ENCODE results near the gene P4HA2.

The P4HA2 gene

GRCh38 chr5:132228241-132229035, 785 bp upstream of the P4HA2 start:
- no peaks in the 10 kb centered on the region for H3K27me3 ChIP-seq (ENCODE audit: insufficient read depth, low read length, poor library complexity)
- DNase-seq, result no peak

GRCh38 chr5:132227235-132227484, 493 bp downstream of the P4HA2 start:
- peak overlapping the region; percentile 56 for H3K4me3 ChIP-seq (ENCODE audit: low read length)
- H3K4ac ChIP-seq (ENCODE audit: low read depth, low read length), result no peak overlapping the region
- no peak overlapping the region for H4K8ac ChIP-seq (ENCODE audit: low read depth, low read length)
- no peak overlapping the region for H3K27ac ChIP-seq (ENCODE audit: low read depth, low read length)
- H3K23ac ChIP-seq (ENCODE audit: low read length), result no peak overlapping the region
- H2BK120ac ChIP-seq (ENCODE audit: low read depth, low read length), result no peak overlapping the region
- H4K5ac ChIP-seq (ENCODE audit: low read length), result no peak overlapping the region
- DNase-seq, result no peak
- peaks cover 2% of the 10 kb centered on the region for H3K4me1 ChIP-seq (ENCODE audit: control insufficient read depth, low read depth, low read length)
- no peak overlapping the region for H2AK5ac ChIP-seq (ENCODE audit: low read length)
- no peak overlapping the region for H2BK15ac ChIP-seq (replicated peaks; ENCODE audit: low read depth)
- no peak overlapping the region for H2BK5ac ChIP-seq (ENCODE audit: low read length)
- peak overlapping the region; percentile 79 for H3K4me2 ChIP-seq (ENCODE audit: low read length)
- H3K9ac ChIP-seq (ENCODE audit: low read length), result peak overlapping the region; percentile 79
- H3K79me2 ChIP-seq (ENCODE audit: control insufficient read depth, insufficient read depth, low read length), result no peaks in the 10 kb centered on the region
- no peak overlapping the region for H3K18ac ChIP-seq (ENCODE audit: low read length)
- WGBS (ENCODE audit: extremely low coverage, insufficient coverage, low lambda C conversion rate), result no CpG with 5 or more reads among the region's 13 CpGs
- H3K79me1 ChIP-seq (ENCODE audit: low read length), result no peaks in the 10 kb centered on the region
- peak overlapping the region; percentile 89 for H3K56ac ChIP-seq (ENCODE audit: low read length)
- no peaks in the 10 kb centered on the region for H3K36me3 ChIP-seq (ENCODE audit: control insufficient read depth, insufficient read depth, low read length)
- H3K27me3 ChIP-seq (ENCODE audit: insufficient read depth, low read length, poor library complexity), result no peaks in the 10 kb centered on the region

More at GRCh38 chr5:132228241-132229035, 785 bp upstream of the P4HA2 start:
- peaks cover 2% of the 10 kb centered on the region for H3K4me1 ChIP-seq (ENCODE audit: control insufficient read depth, low read depth, low read length)
- H3K36me3 ChIP-seq (ENCODE audit: control insufficient read depth, insufficient read depth, low read length), result no peaks in the 10 kb centered on the region
- no peaks in the 10 kb centered on the region for H3K79me1 ChIP-seq (ENCODE audit: low read length)
- H2AK5ac ChIP-seq (ENCODE audit: low read length), result no peak overlapping the region
- no peak overlapping the region for H2BK5ac ChIP-seq (ENCODE audit: low read length)
- peak overlapping the region; percentile 79 for H3K9ac ChIP-seq (ENCODE audit: low read length)
- peak overlapping the region; percentile 33 for H3K4me3 ChIP-seq (ENCODE audit: low read length)
- peak overlapping the region; percentile 46 for H3K18ac ChIP-seq (ENCODE audit: low read length)
- no peak overlapping the region for H3K27ac ChIP-seq (ENCODE audit: low read depth, low read length)
- no peak overlapping the region for H2BK15ac ChIP-seq (replicated peaks; ENCODE audit: low read depth)
- WGBS (ENCODE audit: extremely low coverage, insufficient coverage, low lambda C conversion rate), result no CpG with 5 or more reads among the region's 27 CpGs
- H2BK120ac ChIP-seq (ENCODE audit: low read depth, low read length), result no peak overlapping the region
- H3K23ac ChIP-seq (ENCODE audit: low read length), result peak overlapping the region; percentile 17
- no peaks in the 10 kb centered on the region for H3K79me2 ChIP-seq (ENCODE audit: control insufficient read depth, insufficient read depth, low read length)
- no peak overlapping the region for H4K8ac ChIP-seq (ENCODE audit: low read depth, low read length)
- H4K5ac ChIP-seq (ENCODE audit: low read length), result no peak overlapping the region
- peak overlapping the region; percentile 66 for H3K4me2 ChIP-seq (ENCODE audit: low read length)
- peak overlapping the region; percentile 28 for H3K4ac ChIP-seq (ENCODE audit: low read depth, low read length)
- peak overlapping the region; percentile 89 for H3K56ac ChIP-seq (ENCODE audit: low read length)

- no peak overlapping the region for H3K18ac ChIP-seq (ENCODE audit: low read length)
- H3K4me2 ChIP-seq (ENCODE audit: low read length), result peak overlapping the region; percentile 79
- no peak overlapping the region for H3K27ac ChIP-seq (ENCODE audit: low read depth, low read length)
- no peak overlapping the region for H4K8ac ChIP-seq (ENCODE audit: low read depth, low read length)
- no peak overlapping the region for H3K4ac ChIP-seq (ENCODE audit: low read depth, low read length)
- DNase-seq, result no peak
- H3K36me3 ChIP-seq (ENCODE audit: control insufficient read depth, insufficient read depth, low read length), result no peaks in the 10 kb centered on the region
- H2AK5ac ChIP-seq (ENCODE audit: low read length), result no peak overlapping the region
- H3K4me1 ChIP-seq (ENCODE audit: control insufficient read depth, low read depth, low read length), result peaks cover 2% of the 10 kb centered on the region
- no peak overlapping the region for H4K5ac ChIP-seq (ENCODE audit: low read length)
- no peaks in the 10 kb centered on the region for H3K79me2 ChIP-seq (ENCODE audit: control insufficient read depth, insufficient read depth, low read length)
- peak overlapping the region; percentile 79 for H3K9ac ChIP-seq (ENCODE audit: low read length)
- no peak overlapping the region for H2BK15ac ChIP-seq (replicated peaks; ENCODE audit: low read depth)
- WGBS (ENCODE audit: extremely low coverage, insufficient coverage, low lambda C conversion rate), result no CpG with 5 or more reads among the region's 23 CpGs
- no peaks in the 10 kb centered on the region for H3K27me3 ChIP-seq (ENCODE audit: insufficient read depth, low read length, poor library complexity)
- H3K56ac ChIP-seq (ENCODE audit: low read length), result peak overlapping the region; percentile 9
- H3K23ac ChIP-seq (ENCODE audit: low read length), result peak overlapping the region; percentile 15
- H2BK120ac ChIP-seq (ENCODE audit: low read depth, low read length), result no peak overlapping the region
- H3K79me1 ChIP-seq (ENCODE audit: low read length), result no peaks in the 10 kb centered on the region
- no peak overlapping the region for H3K4me3 ChIP-seq (ENCODE audit: low read length)
- H2BK5ac ChIP-seq (ENCODE audit: low read length), result no peak overlapping the region
Measured at GRCh38 chr5:132226516-132227234, 978 bp downstream of the P4HA2 start.

GRCh38 chr5:132225165-132226032, 2.3 kb downstream of the P4HA2 start:
- H4K8ac ChIP-seq (ENCODE audit: low read depth, low read length), result no peak overlapping the region
- no peaks in the 10 kb centered on the region for H3K36me3 ChIP-seq (ENCODE audit: control insufficient read depth, insufficient read depth, low read length)
- no peak overlapping the region for H2BK15ac ChIP-seq (replicated peaks; ENCODE audit: low read depth)
- no peak overlapping the region for H3K27ac ChIP-seq (ENCODE audit: low read depth, low read length)
- H4K5ac ChIP-seq (ENCODE audit: low read length), result no peak overlapping the region
- H3K18ac ChIP-seq (ENCODE audit: low read length), result no peak overlapping the region
- no peaks in the 10 kb centered on the region for H3K27me3 ChIP-seq (ENCODE audit: insufficient read depth, low read length, poor library complexity)
- no peak overlapping the region for H3K9ac ChIP-seq (ENCODE audit: low read length)
- no peak overlapping the region for H3K56ac ChIP-seq (ENCODE audit: low read length)
- H3K23ac ChIP-seq (ENCODE audit: low read length), result no peak overlapping the region
- H3K4me2 ChIP-seq (ENCODE audit: low read length), result no peak overlapping the region
- no peak for DNase-seq
- H3K79me2 ChIP-seq (ENCODE audit: control insufficient read depth, insufficient read depth, low read length), result no peaks in the 10 kb centered on the region
- no peaks in the 10 kb centered on the region for H3K79me1 ChIP-seq (ENCODE audit: low read length)
- H2BK5ac ChIP-seq (ENCODE audit: low read length), result no peak overlapping the region
- no peak overlapping the region for H3K4me3 ChIP-seq (ENCODE audit: low read length)
- H3K4me1 ChIP-seq (ENCODE audit: control insufficient read depth, low read depth, low read length), result peaks cover 2% of the 10 kb centered on the region
- H3K4ac ChIP-seq (ENCODE audit: low read depth, low read length), result no peak overlapping the region
- H2AK5ac ChIP-seq (ENCODE audit: low read length), result no peak overlapping the region
- no CpG with 5 or more reads among the region's 13 CpGs for WGBS (ENCODE audit: extremely low coverage, insufficient coverage, low lambda C conversion rate)
- no peak overlapping the region for H2BK120ac ChIP-seq (ENCODE audit: low read depth, low read length)

- no peaks in the 10 kb centered on the region for H3K79me1 ChIP-seq (ENCODE audit: low read length)
- H3K18ac ChIP-seq (ENCODE audit: low read length), result no peak overlapping the region
- no peaks in the 10 kb centered on the region for H3K27me3 ChIP-seq (ENCODE audit: insufficient read depth, low read length, poor library complexity)
- H2BK15ac ChIP-seq (replicated peaks; ENCODE audit: low read depth), result no peak overlapping the region
- peaks cover 2% of the 10 kb centered on the region for H3K4me1 ChIP-seq (ENCODE audit: control insufficient read depth, low read depth, low read length)
- WGBS (ENCODE audit: extremely low coverage, insufficient coverage, low lambda C conversion rate), result no CpG with 5 or more reads among the region's 1 CpG
- no peak for DNase-seq
- H3K4ac ChIP-seq (ENCODE audit: low read depth, low read length), result no peak overlapping the region
- H4K8ac ChIP-seq (ENCODE audit: low read depth, low read length), result no peak overlapping the region
- no peak overlapping the region for H3K4me3 ChIP-seq (ENCODE audit: low read length)
- H3K27ac ChIP-seq (ENCODE audit: low read depth, low read length), result no peak overlapping the region
- no peak overlapping the region for H2BK120ac ChIP-seq (ENCODE audit: low read depth, low read length)
- H3K9ac ChIP-seq (ENCODE audit: low read length), result no peak overlapping the region
- H4K5ac ChIP-seq (ENCODE audit: low read length), result no peak overlapping the region
- no peak overlapping the region for H3K23ac ChIP-seq (ENCODE audit: low read length)
- H2AK5ac ChIP-seq (ENCODE audit: low read length), result no peak overlapping the region
- no peak overlapping the region for H3K4me2 ChIP-seq (ENCODE audit: low read length)
- no peaks in the 10 kb centered on the region for H3K79me2 ChIP-seq (ENCODE audit: control insufficient read depth, insufficient read depth, low read length)
- no peak overlapping the region for H2BK5ac ChIP-seq (ENCODE audit: low read length)
- H3K56ac ChIP-seq (ENCODE audit: low read length), result no peak overlapping the region
- H3K36me3 ChIP-seq (ENCODE audit: control insufficient read depth, insufficient read depth, low read length), result no peaks in the 10 kb centered on the region
Measured at GRCh38 chr5:132224716-132225115, 2.9 kb downstream of the P4HA2 start.

Measured in mesendoderm (in vitro differentiated cells).